MCF 10A (cell line): ENCODE results near the gene ALOXE3. TPM values are rescaled to one million over a fixed set of nuclear protein-coding genes. Genes with fewer than 3 reads are reported as not detected.

Experiments
- BruUV-seq: library from RNA; stranded (reverse); fragments of 400-500 nt; replicated peaks from 2 replicates; lab custom pipeline; 2021; lab: Mats Ljungman, UMichigan
- CTCF ChIA-PET: fragments of 300-600 bp; sonication (Branson Sonifier 250); formaldehyde crosslinking; extraction: SDS; loops from one replicate; lab custom pipeline; 2021; ENCODE audit warnings: antibody characterized with exemption, inconsistent platforms; lab: Yijun Ruan, JAX
- POLR2A ChIA-PET: fragments of 300-600, 350-650 bp; sonication (Branson Sonifier 250); formaldehyde crosslinking; extraction: SDS; loops from one replicate; lab custom pipeline; 2020; ENCODE audit warnings: antibody characterized with exemption, inconsistent platforms; lab: Yijun Ruan, JAX
- DNase-seq: peaks from one replicate; pipeline ENCODE4 v3.0.0-alpha.2; 2018; ENCODE audit not compliant: unreplicated experiment
- H3K27ac Mint-ChIP-seq: one replicate; pipeline ENCODE4 v1.8.0; 2022; ENCODE audit warnings: mild to moderate bottlenecking, low read depth, mixed read lengths; ENCODE audit not compliant: unreplicated experiment
- H3K27me3 Mint-ChIP-seq: one replicate; pipeline ENCODE4 v1.8.0; 2022; ENCODE audit warnings: mixed read lengths; ENCODE audit not compliant: insufficient read depth, unreplicated experiment
- H3K36me3 Mint-ChIP-seq: one replicate; pipeline ENCODE4 v1.8.0; 2022; ENCODE audit warnings: mild to moderate bottlenecking, moderate library complexity, mixed read lengths; ENCODE audit not compliant: insufficient read depth, unreplicated experiment
- H3K4me1 Mint-ChIP-seq: one replicate; pipeline ENCODE4 v1.8.0; 2022; ENCODE audit warnings: mixed read lengths; ENCODE audit not compliant: insufficient read depth, unreplicated experiment
- H3K4me3 Mint-ChIP-seq: one replicate; pipeline ENCODE4 v1.8.0; 2022; ENCODE audit warnings: mild to moderate bottlenecking, moderate library complexity, mixed read lengths; ENCODE audit not compliant: unreplicated experiment
- H3K9me3 Mint-ChIP-seq: one replicate; pipeline ENCODE4 v1.8.0; 2022; ENCODE audit warnings: mixed read lengths; ENCODE audit not compliant: unreplicated experiment
- CTCF ChIP-seq: fragments of 200-600 bp; IDR thresholded peaks from one replicate; pipeline ENCODE4 v1.8.0; 2022; ENCODE audit warnings: antibody characterized with exemption, mild to moderate bottlenecking; ENCODE audit not compliant: unreplicated experiment
- intact Hi-C: fragments of 100-400 bp; cut with micrococcal nuclease; formaldehyde crosslinking; loops from 2 replicates; pipeline ENCODE4 v1.14.1; 2022
- microRNA-seq: library from miRNA; unstranded; fragments of <30 nt; microRNA quantifications from one replicate; pipeline ENCODE4 v1.2.0, GENCODE V29; 2022
- total RNA-seq: library from RNA; stranded (reverse); gene quantifications from 2 replicates; pipeline ENCODE4 v1.2.3, GENCODE V29; 2022

The ALOXE3 gene
- total RNA-seq, 1 experiment from 2014 or later = 13.1 TPM

DNA sequence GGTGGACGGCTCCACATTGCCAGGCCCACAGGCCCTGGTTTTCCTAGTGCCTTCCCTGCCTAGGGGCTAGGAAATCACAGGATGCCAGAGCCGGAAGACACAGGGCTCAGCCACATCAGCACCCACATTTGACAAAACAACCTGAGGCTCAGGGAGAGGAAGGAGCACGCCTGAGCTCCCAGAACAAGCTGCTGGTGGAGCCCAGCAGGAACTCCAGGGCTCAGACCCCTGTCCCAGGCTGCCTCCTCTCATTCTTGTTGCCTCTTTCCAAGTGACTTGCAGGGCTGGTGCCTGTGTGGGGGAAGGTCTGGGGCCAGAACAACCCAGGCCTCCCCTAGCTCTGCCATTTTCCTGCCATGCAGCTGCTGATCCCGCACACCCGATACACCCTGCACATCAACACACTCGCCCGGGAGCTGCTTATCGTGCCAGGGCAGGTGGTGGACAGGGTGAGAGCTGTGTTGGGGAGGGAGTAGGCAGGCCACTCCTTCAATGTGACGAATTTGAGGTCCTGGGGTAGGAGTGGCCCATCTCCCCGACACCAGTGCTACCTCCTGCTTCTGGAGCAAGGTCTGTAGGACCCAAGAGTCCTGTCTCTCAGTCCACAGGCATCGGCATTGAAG is 71.9 kb downstream of the ALOXE3 start:
- Mint-ChIP-seq H3K27ac (no peak overlapping the region), H3K9me3 (no peaks in the 10 kb centered on the region), H3K27me3 (no peaks in the 10 kb centered on the region), H3K4me1 (peaks cover 3% of the 10 kb centered on the region), H3K4me3 (no peak overlapping the region), H3K36me3 (peaks cover 26% of the 10 kb centered on the region)
- intact Hi-C loops = no loop called here
- no peak for TF ChIP-seq CTCF
- CTCF ChIA-PET = interaction anchor here (0.7 to 2.2 kb wide), 3 partner anchors 56 to 198 kb away, joined by 3 to 9 read pairs (median 3); no protein-coding TSS in a partner anchor
- POLR2A ChIA-PET = interaction anchor here (0.6 to 1.0 kb wide), 3 partner anchors 9 to 36 kb away, joined by 3 read pairs; no protein-coding TSS in a partner anchor
- DNase-seq = no peak
- BruUV-seq = no TSS peak

Small RNAs within 50 kb of the gene (microRNA-seq; reads per million reads assigned to microRNA genes)
- gene MIR4314 (not detected), gene MIR6883 (not detected)

Other genes starting within 250 kb of the ALOXE3 start
- gene CHD3, start 229.7 kb downstream of the ALOXE3 start, total RNA-seq = 78.5 and 87.1 TPM in 2 replicates
- gene RNF227, start 202.2 kb downstream of the ALOXE3 start, total RNA-seq = 5.6 and 7.4 TPM in 2 replicates
- gene KCNAB3, start 188.7 kb downstream of the ALOXE3 start, total RNA-seq = 4.2 and 10.0 TPM in 2 replicates
- gene TRAPPC1, start 186.6 kb downstream of the ALOXE3 start, total RNA-seq = 80.0 and 104 TPM in 2 replicates
- gene CNTROB, start 186.3 kb downstream of the ALOXE3 start, total RNA-seq = 31.5 and 39.2 TPM in 2 replicates
- not detected in 2 replicates for gene GUCY2D, start 115.9 kb downstream of the ALOXE3 start, total RNA-seq
- 18.5 and 27.6 TPM in 2 replicates for gene ALOX15B, start 79.5 kb downstream of the ALOXE3 start, total RNA-seq
- gene ALOX12B, start 30.8 kb downstream of the ALOXE3 start, total RNA-seq = 1.3 TPM in 1 of 2 replicates, not detected in the other
- 5.8 and 5.9 TPM in 2 replicates for gene HES7, start 5.6 kb upstream of the ALOXE3 start, total RNA-seq
- gene PER1, start 33.9 kb upstream of the ALOXE3 start, total RNA-seq = 165 and 190 TPM in 2 replicates
- gene VAMP2, start 44.4 kb upstream of the ALOXE3 start, total RNA-seq = 37.7 and 42.8 TPM in 2 replicates
- gene TMEM107, start 57.9 kb upstream of the ALOXE3 start, total RNA-seq = 7.6 and 8.4 TPM in 2 replicates
- gene BORCS6, start 71.7 kb upstream of the ALOXE3 start, total RNA-seq = 3.9 and 4.4 TPM in 2 replicates
- gene AURKB, start 92.1 kb upstream of the ALOXE3 start, total RNA-seq = 11.7 and 33.6 TPM in 2 replicates
- gene CTC1, start 129.5 kb upstream of the ALOXE3 start, total RNA-seq = 30.5 and 33.1 TPM in 2 replicates
- 54.4 and 66.2 TPM in 2 replicates for gene PFAS, start 130.8 kb upstream of the ALOXE3 start, total RNA-seq
- gene RANGRF, start 170.2 kb upstream of the ALOXE3 start, total RNA-seq = 38.6 and 41.8 TPM in 2 replicates
- gene SLC25A35, start 176.9 kb upstream of the ALOXE3 start, total RNA-seq = 2.2 and 4.0 TPM in 2 replicates
- not detected in 2 replicates for gene ARHGEF15, start 191.7 kb upstream of the ALOXE3 start, total RNA-seq
- gene ODF4, start 221.3 kb upstream of the ALOXE3 start, total RNA-seq = not detected in 2 replicates